SK-N-MC (cell line): ENCODE measurements around the gene HJURP.

ENCODE experiments used
- EZH2 ChIP-seq: fragments of 200-600 bp; sonication (generic); IDR thresholded peaks from one replicate; pipeline ENCODE4 v1.6.1; 2017; ENCODE audit warnings: antibody characterized with exemption
- FOXP2 ChIP-seq: optimal IDR thresholded peaks from 2 replicates; pipeline ENCODE3; 2011; ENCODE audit warnings: mild to moderate bottlenecking, moderate library complexity; ENCODE audit not compliant: insufficient read depth; ENCODE audit errors: extremely low read length, control extremely low read depth
- POLR2AphosphoS5 ChIP-seq: IDR thresholded peaks from 2 replicates; pipeline ENCODE4 v1.6.1; 2012; ENCODE audit warnings: mild to moderate bottlenecking, low read depth, low read length, borderline replicate concordance

- TF ChIP-seq POLR2AphosphoS5: no peak
- no peak for TF ChIP-seq EZH2
- TF ChIP-seq FOXP2: no peak
Measured at GRCh38 chr2:233789554-233789953, 64.8 kb downstream of the HJURP start.
